GM12892 (cell line): ENCODE data around the gene CLIC2.
"Not testable (repeated sequence)": the region's sequence is repeated elsewhere in the genome, so short reads cannot be mapped to it uniquely, and the experiment has no call there.

Experiments
- POLR2A ChIP-seq: IDR thresholded peaks from 2 replicates; pipeline ENCODE4 v1.6.1; 2011; ENCODE audit warnings: low read depth, low read length, control low read depth
- POLR2AphosphoS5 ChIP-seq: IDR thresholded peaks from 2 replicates; pipeline ENCODE4 v1.6.1; 2011; ENCODE audit warnings: low read depth, low read length, control low read depth
- TAF1 ChIP-seq: IDR thresholded peaks from 2 replicates; pipeline ENCODE4 v1.6.1; 2011; ENCODE audit warnings: low read depth, mild to moderate bottlenecking, control low read depth, low read length, borderline replicate concordance

DNA sequence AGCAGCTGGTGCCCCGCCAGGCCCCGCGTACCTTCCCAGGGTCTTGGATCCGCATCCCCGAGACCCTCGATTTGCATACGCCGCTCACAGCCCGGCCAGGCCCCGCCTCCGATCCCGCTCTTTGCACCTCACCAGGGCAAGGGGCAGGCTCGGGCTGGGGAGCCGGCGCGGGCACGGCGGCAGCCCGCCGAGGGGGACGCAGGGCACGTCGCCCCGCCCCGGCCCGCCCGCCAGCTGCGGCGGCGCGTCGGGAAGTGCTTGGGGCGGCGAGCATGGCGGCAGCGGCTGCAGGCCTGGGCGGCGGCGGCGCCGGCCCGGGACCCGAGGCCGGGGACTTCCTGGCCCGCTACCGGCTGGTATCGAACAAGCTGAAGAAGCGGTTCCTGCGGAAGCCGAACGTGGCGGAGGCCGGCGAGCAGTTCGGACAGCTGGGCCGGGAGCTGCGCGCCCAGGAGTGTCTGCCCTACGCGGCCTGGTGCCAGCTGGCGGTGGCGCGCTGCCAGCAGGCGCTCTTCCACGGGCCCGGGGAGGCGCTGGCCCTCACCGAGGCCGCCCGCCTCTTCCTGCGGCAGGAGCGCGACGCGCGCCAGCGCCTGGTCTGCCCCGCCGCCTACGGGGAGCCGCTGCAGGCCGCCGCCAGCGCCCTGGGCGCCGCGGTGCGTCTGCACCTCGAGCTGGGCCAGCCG, 47.6 kb upstream of the CLIC2 start, which contains the start of gene F8A2:
- TF ChIP-seq POLR2A, POLR2AphosphoS5, TAF1: not testable (repeated sequence)
